ENCODE results near the gene SLC25A18.

SLC25A18 gene

DNA sequence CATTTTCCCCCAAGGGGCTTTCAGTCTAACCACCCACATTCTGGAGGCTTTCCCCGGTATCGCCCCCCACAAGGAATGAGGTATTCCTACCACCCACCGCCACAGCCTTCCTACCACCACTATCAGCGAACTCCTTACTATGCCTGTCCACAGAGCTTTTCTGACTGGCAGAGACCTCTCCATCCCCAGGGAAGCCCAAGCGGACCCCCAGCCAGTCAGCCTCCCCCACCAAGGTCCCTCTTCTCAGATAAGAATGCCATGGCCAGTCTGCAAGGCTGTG is 14.6 kb upstream of the SLC25A18 start:
- DNase-seq: no peak
- WGBS (ENCODE audit: extremely low coverage, insufficient coverage, insufficient read length): no CpG with 5 or more reads among the region's 5 CpGs
- Histone ChIP-seq H3K27ac (ENCODE audit: low read depth, low read length) (no peak overlapping the region), H4K8ac (ENCODE audit: low read depth, low read length) (no peak overlapping the region), H3K27me3 (ENCODE audit: insufficient read depth, low read length) (no peaks in the 10 kb centered on the region), H2BK120ac (ENCODE audit: insufficient read depth, low read length, poor library complexity) (no peak overlapping the region), H3K4me3 (ENCODE audit: low read depth, low read length) (no peak overlapping the region), H2AK5ac (ENCODE audit: low read length) (no peak overlapping the region), H3K18ac (ENCODE audit: low read length) (no peak overlapping the region), H3K4ac (ENCODE audit: low read depth, low read length) (no peak overlapping the region), H3K14ac (ENCODE audit: low read length) (no peak overlapping the region), H3K79me1 (ENCODE audit: low read length) (no peaks in the 10 kb centered on the region), H3K4me2 (ENCODE audit: low read length) (no peak overlapping the region), H2BK12ac (ENCODE audit: low read length) (no peak overlapping the region), H3K9ac (ENCODE audit: low read length) (no peak overlapping the region), H3K4me1 (ENCODE audit: control insufficient read depth in 1 of 2, insufficient read depth in 2 of 2, low read length in 2 of 2) (no peaks in the 10 kb centered on the region), H3K9me3 (ENCODE audit: insufficient read depth, low read depth, low read length) (no peaks in the 10 kb centered on the region), H3K23ac (ENCODE audit: low read length) (no peak overlapping the region), H4K91ac (ENCODE audit: low read depth, low read length) (no peak overlapping the region), H4K12ac (ENCODE audit: low read depth, low read length) (no peak overlapping the region), H2AFZ (ENCODE audit: insufficient read depth, low read length, poor library complexity) (no peak overlapping the region), H3K79me2 (ENCODE audit: control insufficient read depth, insufficient read depth, low read length, poor library complexity) (no peaks in the 10 kb centered on the region), H2BK5ac (ENCODE audit: low read depth, low read length, poor library complexity) (no peak overlapping the region), H3K36me3 (ENCODE audit: control insufficient read depth in 1 of 2, insufficient read depth in 2 of 2, low read length in 2 of 2) (peaks cover 18 to 26% of the 10 kb centered on the region in 2 experiments)

DNA sequence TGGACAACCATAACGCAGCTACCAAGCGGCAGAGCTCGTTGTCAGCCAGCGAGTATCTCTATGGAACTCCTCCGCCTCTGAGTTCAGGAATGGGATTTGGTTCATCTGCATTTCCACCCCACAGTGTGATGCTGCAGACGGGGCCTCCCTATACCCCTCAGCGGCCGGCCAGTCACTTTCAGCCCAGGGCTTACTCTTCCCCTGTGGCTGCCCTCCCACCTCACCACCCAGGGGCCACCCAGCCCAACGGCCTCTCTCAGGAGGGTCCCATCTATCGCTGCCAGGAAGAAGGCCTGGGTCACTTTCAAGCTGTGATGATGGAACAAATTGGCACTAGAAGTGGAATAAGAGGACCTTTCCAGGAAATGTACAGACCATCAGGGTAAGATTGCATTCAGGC is 14.1 kb upstream of the SLC25A18 start:
- H2AK5ac ChIP-seq (ENCODE audit: low read length): no peak overlapping the region
- no peaks in the 10 kb centered on the region for H3K79me2 ChIP-seq (ENCODE audit: control insufficient read depth, insufficient read depth, low read length, poor library complexity)
- no peak overlapping the region for H3K4ac ChIP-seq (ENCODE audit: low read depth, low read length)
- no peak overlapping the region for H2AFZ ChIP-seq (ENCODE audit: insufficient read depth, low read length, poor library complexity)
- no peaks in the 10 kb centered on the region for H3K79me1 ChIP-seq (ENCODE audit: low read length)
- peaks cover 18 to 24% of the 10 kb centered on the region in 2 experiments for H3K36me3 ChIP-seq (ENCODE audit: control insufficient read depth in 1 of 2, insufficient read depth in 2 of 2, low read length in 2 of 2)
- no peak overlapping the region for H4K91ac ChIP-seq (ENCODE audit: low read depth, low read length)
- no peaks in the 10 kb centered on the region for H3K27me3 ChIP-seq (ENCODE audit: insufficient read depth, low read length)
- H2BK120ac ChIP-seq (ENCODE audit: insufficient read depth, low read length, poor library complexity): no peak overlapping the region
- H3K9ac ChIP-seq (ENCODE audit: low read length): no peak overlapping the region
- H3K4me3 ChIP-seq (ENCODE audit: low read depth, low read length): no peak overlapping the region
- H3K14ac ChIP-seq (ENCODE audit: low read length): no peak overlapping the region
- no peak overlapping the region for H4K8ac ChIP-seq (ENCODE audit: low read depth, low read length)
- no peaks in the 10 kb centered on the region for H3K4me1 ChIP-seq (ENCODE audit: control insufficient read depth in 1 of 2, insufficient read depth in 2 of 2, low read length in 2 of 2)
- WGBS (ENCODE audit: extremely low coverage, insufficient coverage, insufficient read length): no CpG with 5 or more reads among the region's 10 CpGs
- no peak overlapping the region for H2BK12ac ChIP-seq (ENCODE audit: low read length)
- no peak overlapping the region for H3K23ac ChIP-seq (ENCODE audit: low read length)
- no peak overlapping the region for H3K4me2 ChIP-seq (ENCODE audit: low read length)
- H4K12ac ChIP-seq (ENCODE audit: low read depth, low read length): no peak overlapping the region
- DNase-seq: no peak
- H3K9me3 ChIP-seq (ENCODE audit: insufficient read depth, low read depth, low read length): no peaks in the 10 kb centered on the region
- no peak overlapping the region for H3K18ac ChIP-seq (ENCODE audit: low read length)
- no peak overlapping the region for H2BK5ac ChIP-seq (ENCODE audit: low read depth, low read length, poor library complexity)
- H3K27ac ChIP-seq (ENCODE audit: low read depth, low read length): no peak overlapping the region

DNA sequence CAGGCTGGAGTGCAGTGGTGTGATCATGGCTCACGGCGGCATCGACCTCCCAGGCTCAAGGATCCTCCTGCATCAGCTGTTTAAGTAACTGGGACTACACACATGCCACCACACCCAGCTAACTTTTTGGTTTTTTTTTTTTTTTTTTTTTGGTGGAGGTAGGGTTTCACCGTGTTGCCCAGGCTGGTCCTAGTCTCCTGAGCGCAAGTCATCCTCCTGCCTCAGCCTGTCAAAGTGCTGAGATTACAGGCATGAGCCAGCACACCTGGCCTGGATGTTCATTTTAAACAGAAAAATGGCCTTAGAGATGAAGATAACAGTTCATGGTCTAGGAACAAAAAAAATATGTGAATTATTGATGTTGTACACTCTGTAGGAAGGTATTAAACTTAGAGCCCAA is 13.6 kb upstream of the SLC25A18 start:
- Histone ChIP-seq H4K12ac (ENCODE audit: low read depth, low read length) (no peak overlapping the region), H3K4me3 (ENCODE audit: low read depth, low read length) (no peak overlapping the region), H3K18ac (ENCODE audit: low read length) (no peak overlapping the region), H3K4me1 (ENCODE audit: control insufficient read depth in 1 of 2, insufficient read depth in 2 of 2, low read length in 2 of 2) (no peaks in the 10 kb centered on the region), H2AK5ac (ENCODE audit: low read length) (no peak overlapping the region), H3K23ac (ENCODE audit: low read length) (no peak overlapping the region), H3K9ac (ENCODE audit: low read length) (no peak overlapping the region), H4K91ac (ENCODE audit: low read depth, low read length) (no peak overlapping the region), H3K79me2 (ENCODE audit: control insufficient read depth, insufficient read depth, low read length, poor library complexity) (no peaks in the 10 kb centered on the region), H3K79me1 (ENCODE audit: low read length) (no peaks in the 10 kb centered on the region), H3K27ac (ENCODE audit: low read depth, low read length) (no peak overlapping the region), H2AFZ (ENCODE audit: insufficient read depth, low read length, poor library complexity) (no peak overlapping the region), H2BK120ac (ENCODE audit: insufficient read depth, low read length, poor library complexity) (no peak overlapping the region), H3K14ac (ENCODE audit: low read length) (no peak overlapping the region), H3K36me3 (ENCODE audit: control insufficient read depth in 1 of 2, insufficient read depth in 2 of 2, low read length in 2 of 2) (peaks cover 18 to 24% of the 10 kb centered on the region in 2 experiments), H3K4me2 (ENCODE audit: low read length) (no peak overlapping the region), H3K27me3 (ENCODE audit: insufficient read depth, low read length) (no peaks in the 10 kb centered on the region), H2BK5ac (ENCODE audit: low read depth, low read length, poor library complexity) (no peak overlapping the region), H4K8ac (ENCODE audit: low read depth, low read length) (no peak overlapping the region), H3K4ac (ENCODE audit: low read depth, low read length) (no peak overlapping the region), H3K9me3 (ENCODE audit: insufficient read depth, low read depth, low read length) (no peaks in the 10 kb centered on the region), H2BK12ac (ENCODE audit: low read length) (no peak overlapping the region)
- DNase-seq: no peak
- WGBS (ENCODE audit: extremely low coverage, insufficient coverage, insufficient read length): no CpG with 5 or more reads among the region's 5 CpGs

DNA sequence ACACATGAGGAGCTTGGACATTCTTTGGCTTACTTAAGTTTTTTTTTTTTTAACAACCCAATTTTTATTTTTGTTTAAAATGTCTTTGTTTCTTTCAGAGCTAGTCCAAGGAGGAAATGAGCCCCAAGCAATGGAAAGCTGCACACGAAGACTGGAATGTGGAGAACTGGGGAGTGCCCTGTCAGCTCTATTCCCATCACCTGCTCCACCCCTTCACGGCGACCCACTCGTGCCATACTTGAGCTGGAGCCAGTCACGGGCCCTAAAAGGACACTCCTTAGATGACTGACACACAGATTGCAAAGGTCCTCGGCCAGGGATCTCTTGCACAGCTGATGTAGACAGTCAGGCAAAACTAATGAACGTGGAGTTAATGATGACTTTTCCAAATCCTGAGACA is 10.6 kb upstream of the SLC25A18 start:
- H3K4me3 ChIP-seq (ENCODE audit: low read depth, low read length): no peak overlapping the region
- H4K12ac ChIP-seq (ENCODE audit: low read depth, low read length): no peak overlapping the region
- H3K27ac ChIP-seq (ENCODE audit: low read depth, low read length): no peak overlapping the region
- no peaks in the 10 kb centered on the region for H3K9me3 ChIP-seq (ENCODE audit: insufficient read depth, low read depth, low read length)
- H2BK5ac ChIP-seq (ENCODE audit: low read depth, low read length, poor library complexity): no peak overlapping the region
- no peak overlapping the region for H2AFZ ChIP-seq (ENCODE audit: insufficient read depth, low read length, poor library complexity)
- no peaks in the 10 kb centered on the region for H3K4me1 ChIP-seq (ENCODE audit: control insufficient read depth in 1 of 2, insufficient read depth in 2 of 2, low read length in 2 of 2)
- no CpG with 5 or more reads among the region's 7 CpGs for WGBS (ENCODE audit: extremely low coverage, insufficient coverage, insufficient read length)
- no peak overlapping the region for H4K91ac ChIP-seq (ENCODE audit: low read depth, low read length)
- H4K8ac ChIP-seq (ENCODE audit: low read depth, low read length): no peak overlapping the region
- H2AK5ac ChIP-seq (ENCODE audit: low read length): no peak overlapping the region
- no peaks in the 10 kb centered on the region for H3K79me1 ChIP-seq (ENCODE audit: low read length)
- no peak for DNase-seq
- no peaks in the 10 kb centered on the region for H3K79me2 ChIP-seq (ENCODE audit: control insufficient read depth, insufficient read depth, low read length, poor library complexity)
- no peak overlapping the region for H3K4ac ChIP-seq (ENCODE audit: low read depth, low read length)
- no peak overlapping the region for H3K14ac ChIP-seq (ENCODE audit: low read length)
- H3K18ac ChIP-seq (ENCODE audit: low read length): no peak overlapping the region
- no peak overlapping the region for H3K9ac ChIP-seq (ENCODE audit: low read length)
- no peak overlapping the region for H3K23ac ChIP-seq (ENCODE audit: low read length)
- no peak overlapping the region for H2BK120ac ChIP-seq (ENCODE audit: insufficient read depth, low read length, poor library complexity)
- no peak overlapping the region for H2BK12ac ChIP-seq (ENCODE audit: low read length)
- peaks cover 18 to 21% of the 10 kb centered on the region in 2 experiments for H3K36me3 ChIP-seq (ENCODE audit: control insufficient read depth in 1 of 2, insufficient read depth in 2 of 2, low read length in 2 of 2)
- no peaks in the 10 kb centered on the region for H3K27me3 ChIP-seq (ENCODE audit: insufficient read depth, low read length)
- no peak overlapping the region for H3K4me2 ChIP-seq (ENCODE audit: low read length)

All from trophoblast cell (in vitro differentiated cells and primary cell).